GM21367 (cell line): Measurements from ENCODE around the gene BPIFB2.

ENCODE experiments used
- ATAC-seq: cut with Tn5 transposase; IDR thresholded peaks from one replicate; pipeline ENCODE4 v1.9.1; 2021; ENCODE audit not compliant: unreplicated experiment

BPIFB2 gene

GRCh38 chr20:33067806-33068205, 60.3 kb downstream of the BPIFB2 start:
- ATAC-seq = no peak

- ATAC-seq = no peak
Measured at GRCh38 chr20:33068251-33068939, 60.9 kb downstream of the BPIFB2 start.

- no peak for ATAC-seq
Measured at GRCh38 chr20:33069673-33070072, 62.2 kb downstream of the BPIFB2 start.

- ATAC-seq = no peak
Measured at GRCh38 chr20:33070111-33071053, 62.9 kb downstream of the BPIFB2 start.

GRCh38 chr20:33071198-33071597, 63.7 kb downstream of the BPIFB2 start:
- ATAC-seq = no peak

GRCh38 chr20:33072362-33072761, 64.9 kb downstream of the BPIFB2 start:
- ATAC-seq = no peak

- ATAC-seq = no peak
Measured at GRCh38 chr20:33072813-33073212, 65.3 kb downstream of the BPIFB2 start.
